ENCODE data around the gene ZNF513. TPM values are rescaled to one million over a fixed set of nuclear protein-coding genes. Genes with fewer than 3 reads are reported as not detected.

ZNF513 gene
- total and polyA plus RNA-seq, 2 donors (not counting 1 experiment from before 2014, with no cell fraction given), result 29.0 to 36.8 TPM

- no peak overlapping the region for H2AFZ ChIP-seq (ENCODE audit: insufficient read depth, low read depth, low read length, poor library complexity, severe bottlenecking)
- Mint-ChIP-seq H3K4me1 (peaks cover 5% of the 10 kb centered on the region), H3K4me3 (no peak overlapping the region), H3K9me3 (ENCODE audit: insufficient read depth) (no peaks in the 10 kb centered on the region), H3K27me3 (peaks cover 7% of the 10 kb centered on the region), H3K27ac (no peak overlapping the region)
- no peak overlapping the region for H3K4me2 ChIP-seq (replicated peaks; ENCODE audit: low read depth, low read length, poor library complexity, severe bottlenecking)
- H4K20me1 ChIP-seq (ENCODE audit: control insufficient read depth, insufficient read depth, low read length, poor library complexity, severe bottlenecking), result no peaks in the 10 kb centered on the region
- TF ChIP-seq, protein P1, sequence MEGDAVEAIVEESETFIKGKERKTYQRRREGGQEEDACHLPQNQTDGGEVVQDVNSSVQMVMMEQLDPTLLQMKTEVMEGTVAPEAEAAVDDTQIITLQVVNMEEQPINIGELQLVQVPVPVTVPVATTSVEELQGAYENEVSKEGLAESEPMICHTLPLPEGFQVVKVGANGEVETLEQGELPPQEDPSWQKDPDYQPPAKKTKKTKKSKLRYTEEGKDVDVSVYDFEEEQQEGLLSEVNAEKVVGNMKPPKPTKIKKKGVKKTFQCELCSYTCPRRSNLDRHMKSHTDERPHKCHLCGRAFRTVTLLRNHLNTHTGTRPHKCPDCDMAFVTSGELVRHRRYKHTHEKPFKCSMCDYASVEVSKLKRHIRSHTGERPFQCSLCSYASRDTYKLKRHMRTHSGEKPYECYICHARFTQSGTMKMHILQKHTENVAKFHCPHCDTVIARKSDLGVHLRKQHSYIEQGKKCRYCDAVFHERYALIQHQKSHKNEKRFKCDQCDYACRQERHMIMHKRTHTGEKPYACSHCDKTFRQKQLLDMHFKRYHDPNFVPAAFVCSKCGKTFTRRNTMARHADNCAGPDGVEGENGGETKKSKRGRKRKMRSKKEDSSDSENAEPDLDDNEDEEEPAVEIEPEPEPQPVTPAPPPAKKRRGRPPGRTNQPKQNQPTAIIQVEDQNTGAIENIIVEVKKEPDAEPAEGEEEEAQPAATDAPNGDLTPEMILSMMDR (IDR thresholded peaks at IDR 0.05), result no peak
- TF ChIP-seq EZH2 (IDR thresholded peaks at IDR 0.05; ENCODE audit: borderline replicate concordance, insufficient read depth, low read depth, low read length, poor library complexity, severe bottlenecking), result no peak
- no peaks in the 10 kb centered on the region for H3K9me3 ChIP-seq (ENCODE audit: control extremely low read depth in 1 of 3, control insufficient read depth in 2 of 3, insufficient read depth in 1 of 3, low read length in 2 of 3)
- intact Hi-C loops (cut with micrococcal nuclease), result no loop called here
- no peaks in the 10 kb centered on the region for H3K27me3 ChIP-seq (replicated peaks in 1 of 4; ENCODE audit: control extremely low read depth in 1 of 4, control insufficient read depth in 3 of 4, insufficient read depth in 4 of 4, low read length in 3 of 4)
- H3K36me3 ChIP-seq (replicated peaks in 1 of 2; ENCODE audit: control extremely low read depth in 1 of 2, control insufficient read depth in 1 of 2, extremely low read depth in 1 of 2, insufficient read depth in 2 of 2, low read length in 1 of 2), result no peaks in the 10 kb centered on the region
- H3K9ac ChIP-seq (ENCODE audit: low read length), result no peak overlapping the region
- no peak overlapping the region for H3K4me3 ChIP-seq (ENCODE audit: control extremely low read depth in 1 of 5, extremely low read depth in 1 of 5, insufficient read depth in 1 of 5, low read depth in 2 of 5, low read length in 4 of 5)
- CTCF ChIA-PET, result no interaction called here
- no peak for ATAC-seq (ENCODE audit: low read depth)
- H3K4me1 ChIP-seq (ENCODE audit: control insufficient read depth in 2 of 2, insufficient read depth in 2 of 2, low read length in 2 of 2), result peaks cover 4 to 6% of the 10 kb centered on the region in 2 donors
- H3K79me2 ChIP-seq (ENCODE audit: control insufficient read depth, insufficient read depth, low read length), result no peaks in the 10 kb centered on the region
- POLR2A ChIA-PET, result no interaction called here
- 100% methylated on average over 2 of the region's 3 CpGs for WGBS (ENCODE audit: insufficient coverage)
- DNase-seq, result no peak
- no peak overlapping the region for H3K27ac ChIP-seq (ENCODE audit: low read length in 2 of 2)
Observed at GRCh38 chr2:27422958-27423357, 42.4 kb upstream of the ZNF513 start.

- no peaks in the 10 kb centered on the region for H3K9me3 ChIP-seq (ENCODE audit: control extremely low read depth in 1 of 3, control insufficient read depth in 2 of 3, insufficient read depth in 1 of 3, low read length in 2 of 3)
- Mint-ChIP-seq H3K4me1 (no peaks in the 10 kb centered on the region), H3K27ac (no peak overlapping the region), H3K4me3 (no peak overlapping the region), H3K27me3 (peaks cover 7% of the 10 kb centered on the region), H3K9me3 (ENCODE audit: insufficient read depth) (no peaks in the 10 kb centered on the region)
- H4K20me1 ChIP-seq (ENCODE audit: control insufficient read depth, insufficient read depth, low read length, poor library complexity, severe bottlenecking), result no peaks in the 10 kb centered on the region
- intact Hi-C loops (cut with micrococcal nuclease), result no loop called here
- no peak overlapping the region for H3K9ac ChIP-seq (ENCODE audit: low read length)
- no peak overlapping the region for H3K27ac ChIP-seq (ENCODE audit: low read length in 2 of 2)
- H3K4me3 ChIP-seq (ENCODE audit: control extremely low read depth in 1 of 5, extremely low read depth in 1 of 5, insufficient read depth in 1 of 5, low read depth in 2 of 5, low read length in 4 of 5), result no peak overlapping the region
- no peaks in the 10 kb centered on the region for H3K4me1 ChIP-seq (ENCODE audit: control insufficient read depth in 2 of 2, insufficient read depth in 2 of 2, low read length in 2 of 2)
- DNase-seq (no peak), ATAC-seq (ENCODE audit: low read depth) (no peak)
- no peaks in the 10 kb centered on the region for H3K36me3 ChIP-seq (replicated peaks in 1 of 2; ENCODE audit: control extremely low read depth in 1 of 2, control insufficient read depth in 1 of 2, extremely low read depth in 1 of 2, insufficient read depth in 2 of 2, low read length in 1 of 2)
- H3K4me2 ChIP-seq (replicated peaks; ENCODE audit: low read depth, low read length, poor library complexity, severe bottlenecking), result no peak overlapping the region
- no peak overlapping the region for H2AFZ ChIP-seq (ENCODE audit: insufficient read depth, low read depth, low read length, poor library complexity, severe bottlenecking)
- H3K79me2 ChIP-seq (ENCODE audit: control insufficient read depth, insufficient read depth, low read length), result no peaks in the 10 kb centered on the region
- CTCF ChIA-PET, result no interaction called here
- TF ChIP-seq, protein P1 (IDR thresholded peaks at IDR 0.05), result no peak
- no peak for TF ChIP-seq EZH2 (IDR thresholded peaks at IDR 0.05; ENCODE audit: borderline replicate concordance, insufficient read depth, low read depth, low read length, poor library complexity, severe bottlenecking)
- no CpG with 5 or more reads among the region's 4 CpGs for WGBS (ENCODE audit: insufficient coverage)
- H3K27me3 ChIP-seq (replicated peaks in 1 of 4; ENCODE audit: control extremely low read depth in 1 of 4, control insufficient read depth in 3 of 4, insufficient read depth in 4 of 4, low read length in 3 of 4), result no peaks in the 10 kb centered on the region
- POLR2A ChIA-PET, result no interaction called here
Observed at GRCh38 chr2:27421660-27422250, 41.2 kb upstream of the ZNF513 start.
